K562 (cell line): ENCODE measurements around the gene MYBL2. TPM values are rescaled to one million over a fixed set of nuclear protein-coding genes. Genes with fewer than 3 reads are reported as not detected.

Experiments used
- ATAC-seq: fragments of 200-7000 bp; cut with Tn5 transposase; 3 replicates; pipeline ENCODE4 v1.9.1; 2020; ENCODE audit warnings: moderate library complexity
- BruUV-seq: library from RNA; stranded (reverse); fragments of 400-500 nt; replicated peaks from 2 replicates; lab custom pipeline; 2021; lab: Mats Ljungman, UMichigan
- CTCF ChIA-PET: fragments of 300-600 bp; formaldehyde crosslinking; extraction: SDS; loops from one replicate; lab custom pipeline; 2021; ENCODE audit warnings: low intra/inter-chr PET ratio; lab: Yijun Ruan, JAX
- POLR2A ChIA-PET: fragments of 300-600, 350-650 bp; sonication (Branson Sonifier 250); formaldehyde crosslinking; extraction: SDS; loops from one replicate; lab custom pipeline; 2021; ENCODE audit warnings: antibody characterized with exemption, inconsistent platforms; lab: Yijun Ruan, JAX
- DNase-seq, 4 experiments: peaks; one replicate each; pipeline versions ENCODE4 v3.0.0 to v3.0.0-alpha.2; 2011 to 2018; ENCODE audit warnings: low spot score in 3 of 4, mixed read lengths in 3 of 4; ENCODE audit errors: extremely low read depth in 1 of 4
- FAIRE-seq: peaks from 2 replicates; lab custom pipeline; 2011; peaks lifted over from hg19 to GRCh38; lab: Jason Lieb, UNC
- H2AFZ ChIP-seq: 2 replicates; pipeline ENCODE4 v1.6.0; 2011; ENCODE audit warnings: low read depth, low read length, control low read depth, inconsistent platforms
- H3K27ac ChIP-seq: fragments of 200-600 bp; 3 replicates; pipeline ENCODE4 v1.8.0; 2011; ENCODE audit warnings: low read depth, mild to moderate bottlenecking, control low read depth, inconsistent platforms, low read length, moderate library complexity, mixed read lengths; ENCODE audit errors: extremely low read depth
- H3K27me3 ChIP-seq, 2 experiments: fragments of 300-600 bp in 1 of 2; 2 replicates in 1 of 2; 3 replicates in 1 of 2; pipeline versions ENCODE4 v1.6.0 to v1.8.0; 2011; ENCODE audit warnings: inconsistent platforms in 2 of 2, low read length in 2 of 2, mild to moderate bottlenecking in 1 of 2, mixed read lengths in 1 of 2, moderate library complexity in 1 of 2; ENCODE audit not compliant: control insufficient read depth in 2 of 2, insufficient read depth in 2 of 2
- H3K36me3 ChIP-seq: fragments of 300-600 bp; 3 replicates; pipeline ENCODE4 v1.8.0; 2011; ENCODE audit warnings: mild to moderate bottlenecking, low read length, inconsistent platforms; ENCODE audit not compliant: control insufficient read depth, insufficient read depth
- H3K4me1 ChIP-seq, 2 experiments: fragments of 200-600 bp in 1 of 2; replicated peaks in 1 of 2; 2 replicates in 1 of 2; 3 replicates in 1 of 2; pipeline versions ENCODE4 v1.5.1 to v1.8.0; 2011; ENCODE audit warnings: inconsistent platforms in 2 of 2, low read length in 2 of 2, mild to moderate bottlenecking in 1 of 2, mixed read lengths in 1 of 2, moderate library complexity in 1 of 2; ENCODE audit not compliant: control insufficient read depth in 2 of 2, insufficient read depth in 2 of 2
- H3K4me2 ChIP-seq: 2 replicates; pipeline ENCODE4 v1.6.1; 2011; ENCODE audit warnings: low read length, control low read depth, inconsistent platforms, mixed read lengths; ENCODE audit not compliant: insufficient read depth
- H3K4me3 ChIP-seq: fragments of 200-600 bp; sonication (generic), shearing (Covaris generic); 2 replicates; pipeline ENCODE4 v1.5.1; 2016; ENCODE audit warnings: control low read depth, inconsistent platforms
- H3K79me2 ChIP-seq: fragments of 200-600 bp; 3 replicates; pipeline ENCODE4 v1.8.0; 2011; ENCODE audit warnings: low read length, inconsistent platforms; ENCODE audit not compliant: control insufficient read depth, insufficient read depth
- H3K9ac ChIP-seq, 2 experiments: 2 replicates each; pipeline versions ENCODE4 v1.6.0 to v1.6.1; 2011; ENCODE audit warnings: low read depth in 2 of 2, low read length in 2 of 2, control low read depth in 1 of 2, inconsistent platforms in 1 of 2, mild to moderate bottlenecking in 1 of 2, mixed read lengths in 1 of 2; ENCODE audit not compliant: insufficient read depth in 1 of 2
- H3K9me1 ChIP-seq: one replicate; pipeline ENCODE4 v1.6.0; 2011; ENCODE audit warnings: inconsistent platforms, mild to moderate bottlenecking, low read length, moderate library complexity; ENCODE audit not compliant: control insufficient read depth, insufficient read depth
- H3K9me3 ChIP-seq: replicated peaks from 2 replicates; pipeline ENCODE4 v1.5.1; 2011; ENCODE audit warnings: low read depth, low read length, inconsistent platforms; ENCODE audit not compliant: control insufficient read depth, insufficient read depth
- H4K20me1 ChIP-seq: replicated peaks from 2 replicates; pipeline ENCODE4 v1.6.1; 2011; ENCODE audit warnings: low read length, inconsistent platforms, mixed read lengths; ENCODE audit not compliant: control insufficient read depth, insufficient read depth
- CEBPB ChIP-seq: fragments of 450-650 bp; IDR thresholded peaks from 2 replicates; pipeline ENCODE4 v1.6.1; 2016; ENCODE audit warnings: missing genetic modification characterization, missing compliant biosample characterization
- HCFC1 ChIP-seq: IDR thresholded peaks from 2 replicates; pipeline ENCODE4 v1.6.1; 2012; ENCODE audit warnings: low read depth, low read length, improper control_type of control experiment
- KLF6 ChIP-seq: fragments of 250-450 bp; sonication (Bioruptor Pico); IDR thresholded peaks from 2 replicates; pipeline ENCODE4 v1.4.0; 2020; ENCODE audit warnings: mild to moderate bottlenecking, moderate library complexity, borderline replicate concordance
- MAFK ChIP-seq: IDR thresholded peaks from 2 replicates; pipeline ENCODE4 v1.6.1; 2011; ENCODE audit warnings: low read length, improper control_type of control experiment
- NFE2 ChIP-seq: IDR thresholded peaks from 2 replicates; pipeline ENCODE4 v1.6.1; 2014; ENCODE audit warnings: antibody characterized with exemption, low read depth
- NUFIP1 ChIP-seq: fragments of 450-650 bp; IDR thresholded peaks from 2 replicates; pipeline ENCODE4 v1.6.1; 2018; ENCODE audit not compliant: partially characterized antibody
- PPARD ChIP-seq: fragments of 250-450 bp; sonication (Bioruptor Pico); IDR thresholded peaks from 2 replicates; pipeline ENCODE4 v1.8.0; 2022; ENCODE audit warnings: inconsistent platforms, mild to moderate bottlenecking, moderate library complexity
- TSC22D4 ChIP-seq: fragments of 450-650 bp; IDR thresholded peaks from 2 replicates; pipeline ENCODE4 v1.6.1; 2016; ENCODE audit warnings: missing genetic modification characterization, missing biosample characterization, control low read depth
- WGBS: fragments of 100-300 bp; shearing (Covaris generic); methylation state at CpG from one replicate; pipeline ENCODE4 v1.1.6; 2016; ENCODE audit warnings: low coverage, mixed read lengths; ENCODE audit not compliant: insufficient coverage; ENCODE audit errors: missing lambda C conversion rate; 5-methylcytosine and 5-hydroxymethylcytosine counted together
- in situ Hi-C: fragments of 300-500 bp; cut with MboI; formaldehyde crosslinking; loops from 4 replicates; pipeline ENCODE4 v1.15.0; 2018; ENCODE audit warnings: inconsistent platforms, mixed read lengths
- intact Hi-C: fragments of 100-400 bp; cut with micrococcal nuclease; formaldehyde crosslinking; loops from 2 replicates; pipeline ENCODE4 v1.14.2; 2022
- polyA plus RNA-seq, 8 experiments: library from polyadenylated mRNA; depleted of rRNA in 4 of 8; stranded (reverse) in 5 of 8; unstranded in 3 of 8; fragments of >200 nt; fragmentation: Nextera tagmentation in 2 of 8; fragmentation: Illumina TruSeq in 1 of 8; extraction: Ambion mirVana in 2 of 8; extraction: Trizol in 1 of 8; gene quantifications; 2 replicates each; pipeline versions ENCODE4 v1.2.1 to v1.2.3, GENCODE V29; 2011 to 2014; ENCODE audit warnings: inconsistent platforms in 1 of 8, missing spikeins in 1 of 8
- total RNA-seq, 7 experiments: library from RNA; depleted of rRNA in 6 of 7; stranded (reverse); fragments of >200 nt in 6 of 7; fragmentation: Illumina TruSeq in 2 of 7; extraction: Trizol in 2 of 7; gene quantifications; 2 replicates each; pipeline versions ENCODE4 v1.2.1 to v1.2.3, GENCODE V29; 2011 to 2021; ENCODE audit warnings: low replicate concordance in 1 of 7
- TF ChIP-seq, protein P1 (sequence below): fragments of 200-600 bp; sonication (generic); IDR thresholded peaks from one replicate; pipeline ENCODE4 v1.6.1; 2012; ENCODE audit warnings: mild to moderate bottlenecking, low read depth, low read length, inconsistent platforms
- TF ChIP-seq, protein P2 (sequence below): fragments of 150-350 bp; conservative IDR thresholded peaks from 2 replicates; pipeline ENCODE4 v1.6.1; 2014; ENCODE audit warnings: low read length

MYBL2 gene
- total and polyA plus RNA-seq, 9 of the 15 experiments (the other 6 are each of a cell fraction or from before 2014, with no cell fraction given): 4.4 to 169 (median 52.5) TPM

GRCh38 chr20:43717616-43717995, 50.7 kb downstream of the MYBL2 start:
- Histone ChIP-seq H3K27ac (no peak overlapping the region), H4K20me1 (no peaks in the 10 kb centered on the region), H2AFZ (no peak overlapping the region), H3K27me3 (0 out of 5 replicates have a peak, but pooled peaks cover 0 to 6% of the 10 kb centered on the region in 2 experiments), H3K9me1 (no peaks in the 10 kb centered on the region), H3K9ac (no peak overlapping the region), H3K4me1 (peaks cover 0 to 8% of the 10 kb centered on the region in 2 experiments; a peak in 1 of 5 replicates), H3K4me3 (no peak overlapping the region), H3K4me2 (no peak overlapping the region), H3K36me3 (peaks cover 38% of the 10 kb centered on the region; the same call in 2 of the 3 replicates), H3K79me2 (no peaks in the 10 kb centered on the region), H3K9me3 (no peaks in the 10 kb centered on the region)
- intact Hi-C loops (no loop called here), in situ Hi-C loops (no loop called here)
- ChIA-PET CTCF (no interaction called here), POLR2A (interaction anchor here (0.6 to 2.7 kb wide), 5 partner anchors 12 to 353 kb away, joined by 3 to 7 read pairs (median 3); no protein-coding TSS in a partner anchor)
- BruUV-seq: no TSS peak
- FAIRE-seq: no peak
- WGBS: 87% methylated on average over 4 of the region's 4 CpGs
- DNase-seq: no peak
- no peak; the same call in 1 of the 3 replicates for ATAC-seq
- TF ChIP-seq MAFK: no peak
- no peak for TF ChIP-seq TSC22D4 (tag)
- TF ChIP-seq PPARD (CRISPR knock-in tag): no peak
- TF ChIP-seq NFE2: no peak
- no peak for TF ChIP-seq KLF6
- TF ChIP-seq, protein P1, sequence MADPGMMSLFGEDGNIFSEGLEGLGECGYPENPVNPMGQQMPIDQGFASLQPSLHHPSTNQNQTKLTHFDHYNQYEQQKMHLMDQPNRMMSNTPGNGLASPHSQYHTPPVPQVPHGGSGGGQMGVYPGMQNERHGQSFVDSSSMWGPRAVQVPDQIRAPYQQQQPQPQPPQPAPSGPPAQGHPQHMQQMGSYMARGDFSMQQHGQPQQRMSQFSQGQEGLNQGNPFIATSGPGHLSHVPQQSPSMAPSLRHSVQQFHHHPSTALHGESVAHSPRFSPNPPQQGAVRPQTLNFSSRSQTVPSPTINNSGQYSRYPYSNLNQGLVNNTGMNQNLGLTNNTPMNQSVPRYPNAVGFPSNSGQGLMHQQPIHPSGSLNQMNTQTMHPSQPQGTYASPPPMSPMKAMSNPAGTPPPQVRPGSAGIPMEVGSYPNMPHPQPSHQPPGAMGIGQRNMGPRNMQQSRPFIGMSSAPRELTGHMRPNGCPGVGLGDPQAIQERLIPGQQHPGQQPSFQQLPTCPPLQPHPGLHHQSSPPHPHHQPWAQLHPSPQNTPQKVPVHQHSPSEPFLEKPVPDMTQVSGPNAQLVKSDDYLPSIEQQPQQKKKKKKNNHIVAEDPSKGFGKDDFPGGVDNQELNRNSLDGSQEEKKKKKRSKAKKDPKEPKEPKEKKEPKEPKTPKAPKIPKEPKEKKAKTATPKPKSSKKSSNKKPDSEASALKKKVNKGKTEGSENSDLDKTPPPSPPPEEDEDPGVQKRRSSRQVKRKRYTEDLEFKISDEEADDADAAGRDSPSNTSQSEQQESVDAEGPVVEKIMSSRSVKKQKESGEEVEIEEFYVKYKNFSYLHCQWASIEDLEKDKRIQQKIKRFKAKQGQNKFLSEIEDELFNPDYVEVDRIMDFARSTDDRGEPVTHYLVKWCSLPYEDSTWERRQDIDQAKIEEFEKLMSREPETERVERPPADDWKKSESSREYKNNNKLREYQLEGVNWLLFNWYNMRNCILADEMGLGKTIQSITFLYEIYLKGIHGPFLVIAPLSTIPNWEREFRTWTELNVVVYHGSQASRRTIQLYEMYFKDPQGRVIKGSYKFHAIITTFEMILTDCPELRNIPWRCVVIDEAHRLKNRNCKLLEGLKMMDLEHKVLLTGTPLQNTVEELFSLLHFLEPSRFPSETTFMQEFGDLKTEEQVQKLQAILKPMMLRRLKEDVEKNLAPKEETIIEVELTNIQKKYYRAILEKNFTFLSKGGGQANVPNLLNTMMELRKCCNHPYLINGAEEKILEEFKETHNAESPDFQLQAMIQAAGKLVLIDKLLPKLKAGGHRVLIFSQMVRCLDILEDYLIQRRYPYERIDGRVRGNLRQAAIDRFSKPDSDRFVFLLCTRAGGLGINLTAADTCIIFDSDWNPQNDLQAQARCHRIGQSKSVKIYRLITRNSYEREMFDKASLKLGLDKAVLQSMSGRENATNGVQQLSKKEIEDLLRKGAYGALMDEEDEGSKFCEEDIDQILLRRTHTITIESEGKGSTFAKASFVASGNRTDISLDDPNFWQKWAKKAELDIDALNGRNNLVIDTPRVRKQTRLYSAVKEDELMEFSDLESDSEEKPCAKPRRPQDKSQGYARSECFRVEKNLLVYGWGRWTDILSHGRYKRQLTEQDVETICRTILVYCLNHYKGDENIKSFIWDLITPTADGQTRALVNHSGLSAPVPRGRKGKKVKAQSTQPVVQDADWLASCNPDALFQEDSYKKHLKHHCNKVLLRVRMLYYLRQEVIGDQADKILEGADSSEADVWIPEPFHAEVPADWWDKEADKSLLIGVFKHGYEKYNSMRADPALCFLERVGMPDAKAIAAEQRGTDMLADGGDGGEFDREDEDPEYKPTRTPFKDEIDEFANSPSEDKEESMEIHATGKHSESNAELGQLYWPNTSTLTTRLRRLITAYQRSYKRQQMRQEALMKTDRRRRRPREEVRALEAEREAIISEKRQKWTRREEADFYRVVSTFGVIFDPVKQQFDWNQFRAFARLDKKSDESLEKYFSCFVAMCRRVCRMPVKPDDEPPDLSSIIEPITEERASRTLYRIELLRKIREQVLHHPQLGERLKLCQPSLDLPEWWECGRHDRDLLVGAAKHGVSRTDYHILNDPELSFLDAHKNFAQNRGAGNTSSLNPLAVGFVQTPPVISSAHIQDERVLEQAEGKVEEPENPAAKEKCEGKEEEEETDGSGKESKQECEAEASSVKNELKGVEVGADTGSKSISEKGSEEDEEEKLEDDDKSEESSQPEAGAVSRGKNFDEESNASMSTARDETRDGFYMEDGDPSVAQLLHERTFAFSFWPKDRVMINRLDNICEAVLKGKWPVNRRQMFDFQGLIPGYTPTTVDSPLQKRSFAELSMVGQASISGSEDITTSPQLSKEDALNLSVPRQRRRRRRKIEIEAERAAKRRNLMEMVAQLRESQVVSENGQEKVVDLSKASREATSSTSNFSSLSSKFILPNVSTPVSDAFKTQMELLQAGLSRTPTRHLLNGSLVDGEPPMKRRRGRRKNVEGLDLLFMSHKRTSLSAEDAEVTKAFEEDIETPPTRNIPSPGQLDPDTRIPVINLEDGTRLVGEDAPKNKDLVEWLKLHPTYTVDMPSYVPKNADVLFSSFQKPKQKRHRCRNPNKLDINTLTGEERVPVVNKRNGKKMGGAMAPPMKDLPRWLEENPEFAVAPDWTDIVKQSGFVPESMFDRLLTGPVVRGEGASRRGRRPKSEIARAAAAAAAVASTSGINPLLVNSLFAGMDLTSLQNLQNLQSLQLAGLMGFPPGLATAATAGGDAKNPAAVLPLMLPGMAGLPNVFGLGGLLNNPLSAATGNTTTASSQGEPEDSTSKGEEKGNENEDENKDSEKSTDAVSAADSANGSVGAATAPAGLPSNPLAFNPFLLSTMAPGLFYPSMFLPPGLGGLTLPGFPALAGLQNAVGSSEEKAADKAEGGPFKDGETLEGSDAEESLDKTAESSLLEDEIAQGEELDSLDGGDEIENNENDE: no peak
- TF ChIP-seq CEBPB (tag): no peak
- no peak for TF ChIP-seq HCFC1
- no peak for TF ChIP-seq NUFIP1
- TF ChIP-seq, protein P2, sequence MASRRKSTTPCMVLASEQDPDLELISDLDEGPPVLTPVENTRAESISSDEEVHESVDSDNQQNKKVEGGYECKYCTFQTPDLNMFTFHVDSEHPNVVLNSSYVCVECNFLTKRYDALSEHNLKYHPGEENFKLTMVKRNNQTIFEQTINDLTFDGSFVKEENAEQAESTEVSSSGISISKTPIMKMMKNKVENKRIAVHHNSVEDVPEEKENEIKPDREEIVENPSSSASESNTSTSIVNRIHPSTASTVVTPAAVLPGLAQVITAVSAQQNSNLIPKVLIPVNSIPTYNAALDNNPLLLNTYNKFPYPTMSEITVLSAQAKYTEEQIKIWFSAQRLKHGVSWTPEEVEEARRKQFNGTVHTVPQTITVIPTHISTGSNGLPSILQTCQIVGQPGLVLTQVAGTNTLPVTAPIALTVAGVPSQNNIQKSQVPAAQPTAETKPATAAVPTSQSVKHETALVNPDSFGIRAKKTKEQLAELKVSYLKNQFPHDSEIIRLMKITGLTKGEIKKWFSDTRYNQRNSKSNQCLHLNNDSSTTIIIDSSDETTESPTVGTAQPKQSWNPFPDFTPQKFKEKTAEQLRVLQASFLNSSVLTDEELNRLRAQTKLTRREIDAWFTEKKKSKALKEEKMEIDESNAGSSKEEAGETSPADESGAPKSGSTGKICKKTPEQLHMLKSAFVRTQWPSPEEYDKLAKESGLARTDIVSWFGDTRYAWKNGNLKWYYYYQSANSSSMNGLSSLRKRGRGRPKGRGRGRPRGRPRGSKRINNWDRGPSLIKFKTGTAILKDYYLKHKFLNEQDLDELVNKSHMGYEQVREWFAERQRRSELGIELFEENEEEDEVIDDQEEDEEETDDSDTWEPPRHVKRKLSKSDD: no peak
